NB4 (cell line): Measurements from ENCODE around the gene COA1.

Source experiments
- POLR2A ChIP-seq: IDR thresholded peaks from 2 replicates; pipeline ENCODE4 v1.6.1; 2011; ENCODE audit warnings: mild to moderate bottlenecking; ENCODE audit not compliant: insufficient read length; ENCODE audit errors: extremely low read depth
- TF ChIP-seq, protein P1 (sequence below): IDR thresholded peaks from one replicate; pipeline ENCODE4 v1.5.1; 2012; ENCODE audit warnings: low read depth, low read length
- TF ChIP-seq, protein P2 (sequence below): IDR thresholded peaks from 2 replicates; pipeline ENCODE4 v1.6.1; 2011; ENCODE audit warnings: low read depth, low read length

DNA sequence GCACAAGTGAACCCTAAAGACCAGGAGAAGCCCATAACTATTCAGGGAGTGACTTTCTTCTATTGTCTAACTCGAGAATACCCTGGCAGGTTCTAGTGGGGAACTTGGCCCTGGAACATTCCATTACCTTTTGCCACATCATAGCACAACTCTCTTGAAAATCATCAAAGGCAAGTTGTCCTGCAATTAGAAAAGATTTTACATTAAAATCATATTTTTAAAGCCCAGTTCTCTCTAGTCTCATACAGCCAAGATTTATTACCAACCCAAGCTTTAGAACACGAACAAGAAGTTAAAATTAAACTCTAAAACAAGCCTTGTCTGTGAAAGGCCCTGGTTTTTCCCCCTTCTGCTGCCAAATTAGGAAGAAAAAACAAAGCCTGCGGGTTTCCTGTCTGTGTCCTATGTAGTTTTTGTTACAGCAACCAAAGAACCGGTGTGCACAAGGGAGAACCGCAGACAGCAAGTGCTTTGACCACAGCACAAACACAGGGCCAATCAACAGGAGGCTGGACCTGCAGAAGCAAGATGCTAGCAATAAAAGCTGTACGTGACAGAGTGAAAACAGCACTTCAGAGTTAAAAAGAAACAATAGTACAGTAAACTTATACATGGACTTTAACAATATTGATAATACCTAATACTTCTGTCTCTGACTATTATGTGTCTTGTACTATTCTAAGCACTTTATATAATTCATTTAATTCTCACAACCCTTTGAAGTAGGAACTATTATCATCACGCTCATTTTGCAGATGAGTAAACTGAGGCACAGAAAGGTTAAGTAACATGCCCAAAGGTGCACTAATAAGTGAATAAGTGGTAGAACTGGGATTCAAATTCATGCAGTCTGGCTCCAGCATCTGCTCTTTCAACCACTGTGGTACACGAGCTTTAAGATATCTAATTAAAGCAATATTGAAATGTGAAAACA lies 80.6 kb downstream of the COA1 start:
- no peak for TF ChIP-seq POLR2A
- TF ChIP-seq, protein P1, sequence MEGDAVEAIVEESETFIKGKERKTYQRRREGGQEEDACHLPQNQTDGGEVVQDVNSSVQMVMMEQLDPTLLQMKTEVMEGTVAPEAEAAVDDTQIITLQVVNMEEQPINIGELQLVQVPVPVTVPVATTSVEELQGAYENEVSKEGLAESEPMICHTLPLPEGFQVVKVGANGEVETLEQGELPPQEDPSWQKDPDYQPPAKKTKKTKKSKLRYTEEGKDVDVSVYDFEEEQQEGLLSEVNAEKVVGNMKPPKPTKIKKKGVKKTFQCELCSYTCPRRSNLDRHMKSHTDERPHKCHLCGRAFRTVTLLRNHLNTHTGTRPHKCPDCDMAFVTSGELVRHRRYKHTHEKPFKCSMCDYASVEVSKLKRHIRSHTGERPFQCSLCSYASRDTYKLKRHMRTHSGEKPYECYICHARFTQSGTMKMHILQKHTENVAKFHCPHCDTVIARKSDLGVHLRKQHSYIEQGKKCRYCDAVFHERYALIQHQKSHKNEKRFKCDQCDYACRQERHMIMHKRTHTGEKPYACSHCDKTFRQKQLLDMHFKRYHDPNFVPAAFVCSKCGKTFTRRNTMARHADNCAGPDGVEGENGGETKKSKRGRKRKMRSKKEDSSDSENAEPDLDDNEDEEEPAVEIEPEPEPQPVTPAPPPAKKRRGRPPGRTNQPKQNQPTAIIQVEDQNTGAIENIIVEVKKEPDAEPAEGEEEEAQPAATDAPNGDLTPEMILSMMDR: no peak
- TF ChIP-seq, protein P2, sequence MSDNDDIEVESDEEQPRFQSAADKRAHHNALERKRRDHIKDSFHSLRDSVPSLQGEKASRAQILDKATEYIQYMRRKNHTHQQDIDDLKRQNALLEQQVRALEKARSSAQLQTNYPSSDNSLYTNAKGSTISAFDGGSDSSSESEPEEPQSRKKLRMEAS: no peak
